Ascending aorta (tissue), 2 donors: ENCODE measurements around the gene CAND2. TPM values are rescaled to one million over a fixed set of nuclear protein-coding genes. Genes with fewer than 3 reads are reported as not detected.

Experiments
- DNase-seq, 2 donors: peaks; one replicate each; pipeline ENCODE4 v3.0.0-alpha.2; 2019; ENCODE audit warnings: low spot score in 2 of 2
- H3K27ac ChIP-seq, 2 donors: fragments of 200-600 bp; sonication (generic); one replicate each; pipeline ENCODE4 v1.5.1; 2016 to 2017; ENCODE audit warnings: mild to moderate bottlenecking in 1 of 2
- H3K27me3 ChIP-seq: fragments of 200-600 bp; sonication (generic); one replicate; pipeline ENCODE4 v1.5.1; 2017
- H3K36me3 ChIP-seq, 2 donors: fragments of 200-600 bp; sonication (generic); one replicate each; pipeline ENCODE4 v1.5.1; 2016
- H3K4me1 ChIP-seq, 2 donors: fragments of 200-600 bp; sonication (generic); one replicate each; pipeline ENCODE4 v1.5.1; 2016 to 2017; ENCODE audit warnings: mild to moderate bottlenecking in 1 of 2
- H3K4me3 ChIP-seq, 2 donors: fragments of 200-600 bp; sonication (generic); one replicate each; pipeline ENCODE4 v1.5.1; 2016 to 2017; ENCODE audit warnings: mild to moderate bottlenecking in 1 of 2
- H3K9me3 ChIP-seq, 2 donors: fragments of 200-600 bp; sonication (generic); one replicate each; pipeline ENCODE4 v1.5.1; 2016
- intact Hi-C: fragments of 100-400 bp; cut with DNase I; formaldehyde crosslinking; loops from one replicate; pipeline ENCODE4 v1.15.1; 2023
- total RNA-seq: library from RNA; depleted of rRNA; stranded (reverse); fragments of >200 nt; gene quantifications from one replicate; pipeline ENCODE4 v1.1.0, GENCODE V29; 2016
- TF ChIP-seq, protein P1 (sequence below), 3 experiments: fragments of 200-600 bp in 2 of 3; fragments of 450-650 bp in 1 of 3; sonication (generic) in 2 of 3; IDR thresholded peaks; one replicate each; pipeline ENCODE4 v1.5.1; 2016 to 2019; ENCODE audit warnings: antibody characterized with exemption in 3 of 3, mild to moderate bottlenecking in 1 of 3, moderate library complexity in 1 of 3

The CAND2 gene
- total RNA-seq, 1 donor from 2014 or later = 14.4 TPM

- no peaks in the 10 kb centered on the region for H3K9me3 ChIP-seq
- peaks cover 0 to 11% of the 10 kb centered on the region in 2 donors for H3K4me1 ChIP-seq
- H3K4me3 ChIP-seq = no peak overlapping the region
- peak overlapping the region in 1 of 2 donors; percentile 53 for H3K27ac ChIP-seq
- DNase-seq = no peak
- no peaks in the 10 kb centered on the region for H3K27me3 ChIP-seq
- TF ChIP-seq, protein P1, sequence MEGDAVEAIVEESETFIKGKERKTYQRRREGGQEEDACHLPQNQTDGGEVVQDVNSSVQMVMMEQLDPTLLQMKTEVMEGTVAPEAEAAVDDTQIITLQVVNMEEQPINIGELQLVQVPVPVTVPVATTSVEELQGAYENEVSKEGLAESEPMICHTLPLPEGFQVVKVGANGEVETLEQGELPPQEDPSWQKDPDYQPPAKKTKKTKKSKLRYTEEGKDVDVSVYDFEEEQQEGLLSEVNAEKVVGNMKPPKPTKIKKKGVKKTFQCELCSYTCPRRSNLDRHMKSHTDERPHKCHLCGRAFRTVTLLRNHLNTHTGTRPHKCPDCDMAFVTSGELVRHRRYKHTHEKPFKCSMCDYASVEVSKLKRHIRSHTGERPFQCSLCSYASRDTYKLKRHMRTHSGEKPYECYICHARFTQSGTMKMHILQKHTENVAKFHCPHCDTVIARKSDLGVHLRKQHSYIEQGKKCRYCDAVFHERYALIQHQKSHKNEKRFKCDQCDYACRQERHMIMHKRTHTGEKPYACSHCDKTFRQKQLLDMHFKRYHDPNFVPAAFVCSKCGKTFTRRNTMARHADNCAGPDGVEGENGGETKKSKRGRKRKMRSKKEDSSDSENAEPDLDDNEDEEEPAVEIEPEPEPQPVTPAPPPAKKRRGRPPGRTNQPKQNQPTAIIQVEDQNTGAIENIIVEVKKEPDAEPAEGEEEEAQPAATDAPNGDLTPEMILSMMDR (IDR thresholded peaks at IDR 0.05) = no peak
- intact Hi-C loops = no loop called here
- H3K36me3 ChIP-seq = peaks cover 8 to 38% of the 10 kb centered on the region in 2 donors
These were observed 12.5 kb downstream of the CAND2 start for GRCh38 chr3:12809001-12809400.

GRCh38 chr3:12809435-12809834 is 13.0 kb downstream of the CAND2 start:
- no peaks in the 10 kb centered on the region for H3K9me3 ChIP-seq
- TF ChIP-seq, protein P1 (IDR thresholded peaks at IDR 0.05) = no peak
- peak overlapping the region; percentile 53 to 77 for H3K27ac ChIP-seq
- peak overlapping the region; percentile 37 to 57 for H3K4me3 ChIP-seq
- no peaks in the 10 kb centered on the region for H3K27me3 ChIP-seq
- no peak for DNase-seq
- H3K4me1 ChIP-seq = peaks cover 0 to 11% of the 10 kb centered on the region in 2 donors
- intact Hi-C loops = no loop called here
- H3K36me3 ChIP-seq = peaks cover 12 to 37% of the 10 kb centered on the region in 2 donors

GRCh38 chr3:12810013-12810780 is 13.7 kb downstream of the CAND2 start:
- Histone ChIP-seq H3K4me3 (peak overlapping the region; percentile 37 to 57), H3K36me3 (peaks cover 18 to 39% of the 10 kb centered on the region in 2 donors), H3K27ac (peak overlapping the region; percentile 53 to 77), H3K9me3 (no peaks in the 10 kb centered on the region), H3K4me1 (peaks cover 0 to 11% of the 10 kb centered on the region in 2 donors), H3K27me3 (no peaks in the 10 kb centered on the region)
- intact Hi-C loops = loop anchor here (1.0 to 5.0 kb wide), 4 partner anchors 14 to 673 kb away; partner anchors contain the start of genes CAND2 and RPL32
- peak; percentile 87 to 98 for DNase-seq
- TF ChIP-seq, protein P1 (IDR thresholded peaks at IDR 0.05) = peak; percentile 76 to 92 (median 85)

DNA sequence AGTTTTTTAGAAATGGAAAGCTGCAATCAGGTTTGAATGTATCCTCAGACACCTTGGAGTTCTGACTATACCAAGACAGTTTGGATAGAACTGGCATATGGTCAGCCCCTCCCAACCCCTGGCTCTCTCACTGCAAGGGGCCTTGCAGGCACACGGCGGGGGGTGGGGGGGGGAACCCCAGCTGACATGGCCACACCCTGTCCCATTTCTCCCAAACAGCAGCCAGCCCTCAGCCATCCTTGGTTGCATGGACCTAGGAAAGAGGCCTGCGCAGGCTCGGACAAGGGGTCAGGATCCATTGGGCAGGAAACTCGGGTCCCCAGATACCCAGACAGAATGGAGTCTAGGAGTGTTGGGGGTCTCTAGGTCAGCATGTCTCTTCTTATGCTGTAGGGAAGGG is 14.5 kb downstream of the CAND2 start:
- no peak for DNase-seq
- no peaks in the 10 kb centered on the region for H3K9me3 ChIP-seq
- H3K27ac ChIP-seq = peak overlapping the region; percentile 53 to 77
- TF ChIP-seq, protein P1 (IDR thresholded peaks at IDR 0.05) = no peak
- H3K4me1 ChIP-seq = peaks cover 0 to 11% of the 10 kb centered on the region in 2 donors
- H3K27me3 ChIP-seq = no peaks in the 10 kb centered on the region
- peaks cover 25 to 40% of the 10 kb centered on the region in 2 donors for H3K36me3 ChIP-seq
- intact Hi-C loops = loop anchor here (1.0 to 5.0 kb wide), 4 partner anchors 15 to 674 kb away; partner anchors contain the start of genes CAND2 and RPL32
- H3K4me3 ChIP-seq = no peak overlapping the region

DNA sequence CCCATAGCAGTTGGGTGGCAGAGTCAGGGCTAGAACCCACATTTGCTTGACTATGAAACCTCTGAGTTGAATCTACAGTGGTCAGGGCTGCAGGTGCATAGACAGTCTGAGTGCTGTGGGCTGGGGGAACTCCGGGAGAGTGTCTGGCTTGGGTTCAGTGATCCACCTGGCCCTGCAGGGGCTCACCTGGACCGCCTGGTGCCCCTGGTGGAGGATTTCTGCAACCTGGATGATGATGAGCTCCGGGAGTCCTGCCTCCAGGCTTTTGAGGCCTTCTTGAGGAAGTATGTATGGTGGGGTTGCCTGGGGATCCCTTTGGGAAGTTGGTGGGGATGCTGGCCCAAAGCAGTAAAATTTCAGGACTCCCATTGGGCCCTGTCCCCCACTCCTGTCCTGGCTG is 16.3 kb downstream of the CAND2 start:
- peaks cover 0 to 11% of the 10 kb centered on the region in 2 donors for H3K4me1 ChIP-seq
- no peaks in the 10 kb centered on the region for H3K9me3 ChIP-seq
- H3K36me3 ChIP-seq = peaks cover 42 to 48% of the 10 kb centered on the region in 2 donors
- H3K27me3 ChIP-seq = no peaks in the 10 kb centered on the region
- no peak overlapping the region for H3K4me3 ChIP-seq
- no peak for DNase-seq
- TF ChIP-seq, protein P1 (IDR thresholded peaks at IDR 0.05) = no peak
- intact Hi-C loops = loop anchor here (5.0 kb wide), 2 partner anchors 106 to 676 kb away; no protein-coding TSS in a partner anchor
- no peak overlapping the region for H3K27ac ChIP-seq
